Stimulated activated memory B cell treated with anti-CD40 and anti-IgM and Interleukin-4, amounts not matched to agents 10 μg/mL and 1 μg/mL and 100 μg/mL, for 72 hours (primary cell): ENCODE measurements around the gene TESK2.
"Not testable (repeated sequence)": the region's sequence is repeated elsewhere in the genome, so short reads cannot be mapped to it uniquely, and the experiment has no call there.

ENCODE experiments used
- ATAC-seq: fragments of 150-1000 bp; cut with Tn5 transposase; 2 replicates; pipeline ENCODE4 v1.10.0; 2021
- H3K27ac Mint-ChIP-seq: one replicate; pipeline ENCODE4 v1.8.0; 2022; ENCODE audit warnings: mild to moderate bottlenecking, mixed read lengths
- H3K27me3 Mint-ChIP-seq: one replicate; pipeline ENCODE4 v1.8.0; 2022; ENCODE audit warnings: mixed read lengths
- H3K36me3 Mint-ChIP-seq: one replicate; pipeline ENCODE4 v1.8.0; 2022; ENCODE audit warnings: mixed read lengths
- H3K4me1 Mint-ChIP-seq: one replicate; pipeline ENCODE4 v1.8.0; 2022; ENCODE audit warnings: mixed read lengths
- H3K4me3 Mint-ChIP-seq: one replicate; pipeline ENCODE4 v1.8.0; 2022; ENCODE audit warnings: mild to moderate bottlenecking, moderate library complexity, mixed read lengths
- H3K9me3 Mint-ChIP-seq: one replicate; pipeline ENCODE4 v1.8.0; 2022; ENCODE audit warnings: mixed read lengths

TESK2 gene

GRCh38 chr1:45516465-45516864 is 25.5 kb upstream of the TESK2 start:
- ATAC-seq, result no peak
- H3K4me3 Mint-ChIP-seq, result no peak overlapping the region
- no peaks in the 10 kb centered on the region for H3K27me3 Mint-ChIP-seq
- H3K9me3 Mint-ChIP-seq, result no peaks in the 10 kb centered on the region
- peak overlapping the region; percentile 22 for H3K27ac Mint-ChIP-seq
- peaks cover 45% of the 10 kb centered on the region for H3K4me1 Mint-ChIP-seq
- H3K36me3 Mint-ChIP-seq, result peaks cover 56% of the 10 kb centered on the region

DNA sequence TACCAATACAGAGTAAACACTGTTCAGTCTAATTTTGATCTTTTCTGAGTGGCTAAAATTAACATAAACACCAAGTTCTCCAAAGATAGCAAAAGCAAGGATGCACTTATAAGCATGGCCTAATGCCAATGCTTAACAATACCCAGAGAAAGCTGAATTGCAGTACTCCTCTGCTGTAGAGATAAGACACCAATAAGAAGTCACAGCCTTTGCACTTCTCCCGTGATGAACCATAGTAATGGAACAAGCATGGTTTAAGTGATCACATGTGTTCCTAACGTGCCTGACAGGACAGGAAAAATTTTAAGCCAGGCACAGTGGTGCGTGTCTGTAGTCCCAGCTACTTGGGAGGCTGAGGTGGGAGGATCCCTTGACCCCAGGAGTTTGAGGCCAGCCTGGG is 25.1 kb upstream of the TESK2 start:
- peaks cover 60% of the 10 kb centered on the region for H3K36me3 Mint-ChIP-seq
- no peaks in the 10 kb centered on the region for H3K27me3 Mint-ChIP-seq
- H3K27ac Mint-ChIP-seq, result peak overlapping the region; percentile 22
- no peaks in the 10 kb centered on the region for H3K9me3 Mint-ChIP-seq
- peaks cover 45% of the 10 kb centered on the region for H3K4me1 Mint-ChIP-seq
- no peak overlapping the region for H3K4me3 Mint-ChIP-seq
- ATAC-seq, result no peak

- H3K27me3 Mint-ChIP-seq, result not testable (repeated sequence)
- H3K36me3 Mint-ChIP-seq, result peaks cover 74% of the 10 kb centered on the region
These were observed 22.7 kb upstream of the TESK2 start for GRCh38 chr1:45513532-45514260.

DNA sequence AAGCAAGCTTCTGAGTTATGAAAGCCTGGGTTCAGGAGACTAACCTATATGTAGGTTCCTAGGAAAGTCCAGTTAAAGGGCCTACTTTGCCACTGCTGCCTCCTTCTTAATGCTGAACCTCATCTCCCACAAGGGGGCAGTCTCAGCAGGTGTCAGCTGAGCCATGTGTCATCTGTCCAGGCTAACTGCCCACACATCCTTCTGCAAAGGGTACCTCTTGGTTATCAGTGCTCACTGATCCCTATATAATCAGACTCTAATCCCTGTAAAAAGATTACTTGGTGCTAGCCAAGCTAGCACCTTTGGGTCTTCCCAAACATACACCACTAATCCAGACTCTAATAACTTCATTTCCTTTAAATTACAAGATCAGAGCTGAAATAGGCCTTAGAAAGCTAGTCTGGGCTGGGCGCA is 21.7 kb upstream of the TESK2 start:
- H3K4me1 Mint-ChIP-seq, result peaks cover 21% of the 10 kb centered on the region
- peak; percentile 73 for ATAC-seq
- no peaks in the 10 kb centered on the region for H3K9me3 Mint-ChIP-seq
- H3K36me3 Mint-ChIP-seq, result peaks cover 73% of the 10 kb centered on the region
- peak overlapping the region; percentile 56 for H3K27ac Mint-ChIP-seq
- no peaks in the 10 kb centered on the region for H3K27me3 Mint-ChIP-seq
- no peak overlapping the region for H3K4me3 Mint-ChIP-seq

More at GRCh38 chr1:45513532-45514260, 22.7 kb upstream of the TESK2 start:
- ATAC-seq, H3K9me3 Mint-ChIP-seq, H3K4me3 Mint-ChIP-seq, H3K27ac Mint-ChIP-seq: not testable (repeated sequence)
- peaks cover 27% of the 10 kb centered on the region for H3K4me1 Mint-ChIP-seq

GRCh38 chr1:45510972-45511527 is 20.1 kb upstream of the TESK2 start:
- no peak overlapping the region for H3K27ac Mint-ChIP-seq
- ATAC-seq, result no peak
- H3K4me3 Mint-ChIP-seq, result no peak overlapping the region
- H3K9me3 Mint-ChIP-seq, result no peaks in the 10 kb centered on the region
- peaks cover 60% of the 10 kb centered on the region for H3K36me3 Mint-ChIP-seq
- no peaks in the 10 kb centered on the region for H3K27me3 Mint-ChIP-seq
- H3K4me1 Mint-ChIP-seq, result peaks cover 8% of the 10 kb centered on the region

DNA sequence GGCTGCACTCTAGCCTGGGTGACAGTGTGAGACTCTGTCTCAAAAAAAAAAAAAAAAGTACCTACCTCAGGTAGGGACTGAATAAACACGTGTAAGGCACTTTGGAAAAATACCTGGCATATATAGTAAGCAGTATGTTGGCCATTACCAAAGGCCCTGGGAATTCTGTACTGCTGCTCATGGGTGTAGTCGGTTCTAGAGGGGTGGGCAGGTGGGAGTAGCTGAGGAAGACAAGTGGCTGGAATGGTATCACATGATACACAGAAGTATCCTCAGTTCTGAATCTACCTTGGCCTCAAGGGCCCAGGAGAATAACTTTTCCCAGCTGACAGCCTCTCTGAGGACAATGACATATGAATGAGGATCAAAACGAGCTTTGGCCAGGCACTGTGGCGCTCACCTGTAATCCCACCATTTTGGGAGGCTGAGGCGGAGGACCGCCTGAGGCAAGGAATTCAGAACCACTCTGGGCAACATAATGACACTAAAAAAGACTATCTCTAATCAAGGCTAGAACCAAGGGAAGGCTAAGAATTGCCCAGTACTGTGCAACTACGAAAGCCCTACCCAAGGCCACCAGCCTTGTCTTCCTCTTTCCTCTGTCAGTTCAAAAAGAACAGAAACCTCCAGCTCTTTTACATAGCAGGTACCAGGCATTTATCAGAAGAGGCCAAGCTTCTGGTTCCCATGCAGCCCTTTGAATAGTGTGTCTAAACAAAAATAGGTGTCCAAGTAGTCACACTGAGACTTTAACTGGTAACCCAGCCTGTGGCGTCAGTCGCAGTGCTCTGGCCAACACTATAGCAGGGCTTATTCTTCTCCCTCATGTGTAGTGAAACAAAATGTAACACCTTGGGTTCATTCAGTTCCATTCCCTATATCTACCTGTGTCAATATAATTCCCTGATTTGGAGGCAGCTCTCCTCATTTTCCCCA is 19.3 kb upstream of the TESK2 start:
- H3K36me3 Mint-ChIP-seq, result peaks cover 53% of the 10 kb centered on the region
- no peak for ATAC-seq
- H3K4me1 Mint-ChIP-seq, result peaks cover 6% of the 10 kb centered on the region
- H3K9me3 Mint-ChIP-seq, result no peaks in the 10 kb centered on the region
- H3K27me3 Mint-ChIP-seq, result no peaks in the 10 kb centered on the region
- H3K27ac Mint-ChIP-seq, result no peak overlapping the region
- no peak overlapping the region for H3K4me3 Mint-ChIP-seq

- peaks cover 6% of the 10 kb centered on the region for H3K4me1 Mint-ChIP-seq
- peaks cover 38% of the 10 kb centered on the region for H3K36me3 Mint-ChIP-seq
- H3K27ac Mint-ChIP-seq, result no peak overlapping the region
- ATAC-seq, result peak; percentile 16
- no peaks in the 10 kb centered on the region for H3K9me3 Mint-ChIP-seq
- no peak overlapping the region for H3K4me3 Mint-ChIP-seq
- H3K27me3 Mint-ChIP-seq, result no peaks in the 10 kb centered on the region
These were observed 17.6 kb upstream of the TESK2 start for GRCh38 chr1:45508295-45509151.

GRCh38 chr1:45507893-45508292 is 16.9 kb upstream of the TESK2 start:
- H3K4me3 Mint-ChIP-seq, result no peak overlapping the region
- ATAC-seq, result no peak
- H3K4me1 Mint-ChIP-seq, result peaks cover 5% of the 10 kb centered on the region
- H3K27ac Mint-ChIP-seq, result no peak overlapping the region
- no peaks in the 10 kb centered on the region for H3K27me3 Mint-ChIP-seq
- H3K9me3 Mint-ChIP-seq, result no peaks in the 10 kb centered on the region
- peaks cover 38% of the 10 kb centered on the region for H3K36me3 Mint-ChIP-seq

DNA sequence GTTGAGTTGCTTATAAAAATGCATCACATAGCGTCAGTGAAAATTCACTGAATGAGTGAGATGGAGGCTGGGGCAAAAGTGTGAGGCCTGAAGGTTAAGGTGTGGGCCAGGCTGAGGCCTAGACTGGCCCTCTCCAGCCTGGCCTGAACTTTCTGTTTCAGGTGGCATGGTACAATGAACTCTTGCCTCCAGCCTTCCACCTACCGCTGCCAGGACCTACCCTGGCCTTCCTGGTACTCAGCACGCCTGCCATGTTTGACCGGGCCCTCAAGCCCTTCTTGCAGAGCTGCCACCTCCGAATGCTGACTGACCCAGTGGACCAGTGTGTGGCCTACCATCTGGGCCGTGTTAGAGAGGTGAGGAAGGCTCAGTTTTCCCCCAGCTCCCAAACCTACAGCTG is 16.2 kb upstream of the TESK2 start:
- Mint-ChIP-seq H3K27ac (peak overlapping the region; percentile 0), H3K27me3 (no peaks in the 10 kb centered on the region), H3K9me3 (no peaks in the 10 kb centered on the region), H3K36me3 (peaks cover 34% of the 10 kb centered on the region), H3K4me1 (no peaks in the 10 kb centered on the region), H3K4me3 (no peak overlapping the region)
- peak; percentile 31 for ATAC-seq

- Mint-ChIP-seq H3K36me3 (peaks cover 3% of the 10 kb centered on the region), H3K27ac (no peak overlapping the region), H3K4me3 (no peak overlapping the region), H3K4me1 (peaks cover 32% of the 10 kb centered on the region), H3K9me3 (no peaks in the 10 kb centered on the region), H3K27me3 (no peaks in the 10 kb centered on the region)
- no peak for ATAC-seq
These were observed 12.7 kb upstream of the TESK2 start for GRCh38 chr1:45503462-45504360.

- ATAC-seq, result no peak
- Mint-ChIP-seq H3K27me3 (no peaks in the 10 kb centered on the region), H3K4me1 (peaks cover 35% of the 10 kb centered on the region), H3K4me3 (no peak overlapping the region), H3K27ac (no peak overlapping the region), H3K9me3 (no peaks in the 10 kb centered on the region), H3K36me3 (peaks cover 2% of the 10 kb centered on the region)
These were observed 10.5 kb upstream of the TESK2 start for GRCh38 chr1:45501505-45501859.

DNA sequence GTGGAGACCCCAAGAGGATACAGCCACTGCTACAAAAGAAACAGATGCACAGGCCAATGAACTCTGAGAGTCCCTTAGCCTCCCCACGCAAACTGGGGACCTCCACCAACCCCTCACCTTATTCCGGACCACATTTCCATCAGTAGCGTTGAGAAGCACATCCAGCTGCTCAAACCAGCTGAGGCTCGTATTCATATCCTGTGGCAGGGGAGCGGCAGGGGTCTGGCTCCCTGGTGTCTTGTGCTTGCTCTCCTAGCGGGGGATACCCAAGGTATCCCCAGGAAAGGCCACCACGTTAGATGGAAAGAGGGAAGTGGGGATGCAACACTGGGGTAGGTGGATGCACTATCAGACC is 8.4 kb upstream of the TESK2 start:
- no peak for ATAC-seq
- peak overlapping the region; percentile 95 for H3K4me3 Mint-ChIP-seq
- peaks cover 35% of the 10 kb centered on the region for H3K4me1 Mint-ChIP-seq
- peak overlapping the region; percentile 90 for H3K27ac Mint-ChIP-seq
- H3K36me3 Mint-ChIP-seq, result peaks cover 9% of the 10 kb centered on the region
- H3K9me3 Mint-ChIP-seq, result no peaks in the 10 kb centered on the region
- no peaks in the 10 kb centered on the region for H3K27me3 Mint-ChIP-seq

DNA sequence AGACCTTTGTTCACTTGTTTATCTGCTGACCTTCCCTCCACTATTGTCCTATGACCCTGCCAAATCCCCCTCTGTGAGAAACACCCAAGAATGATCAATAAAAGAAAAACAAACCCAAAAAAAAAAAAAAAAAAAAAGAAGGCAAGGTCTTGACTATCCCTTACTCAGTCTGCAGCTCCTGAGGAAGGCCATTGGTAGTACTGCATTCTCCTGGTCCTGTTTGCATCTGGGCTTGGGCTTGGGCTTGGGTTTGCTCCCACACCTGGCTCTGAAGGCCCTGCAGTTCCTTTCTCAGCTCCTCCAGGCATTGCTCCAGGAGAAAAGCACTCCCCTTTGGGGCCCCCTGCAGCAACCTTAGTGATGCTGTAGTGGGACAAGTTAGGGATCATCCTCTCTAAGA is 7.3 kb upstream of the TESK2 start:
- Mint-ChIP-seq H3K4me1 (peaks cover 36% of the 10 kb centered on the region), H3K27ac (peak overlapping the region; percentile 90)

DNA sequence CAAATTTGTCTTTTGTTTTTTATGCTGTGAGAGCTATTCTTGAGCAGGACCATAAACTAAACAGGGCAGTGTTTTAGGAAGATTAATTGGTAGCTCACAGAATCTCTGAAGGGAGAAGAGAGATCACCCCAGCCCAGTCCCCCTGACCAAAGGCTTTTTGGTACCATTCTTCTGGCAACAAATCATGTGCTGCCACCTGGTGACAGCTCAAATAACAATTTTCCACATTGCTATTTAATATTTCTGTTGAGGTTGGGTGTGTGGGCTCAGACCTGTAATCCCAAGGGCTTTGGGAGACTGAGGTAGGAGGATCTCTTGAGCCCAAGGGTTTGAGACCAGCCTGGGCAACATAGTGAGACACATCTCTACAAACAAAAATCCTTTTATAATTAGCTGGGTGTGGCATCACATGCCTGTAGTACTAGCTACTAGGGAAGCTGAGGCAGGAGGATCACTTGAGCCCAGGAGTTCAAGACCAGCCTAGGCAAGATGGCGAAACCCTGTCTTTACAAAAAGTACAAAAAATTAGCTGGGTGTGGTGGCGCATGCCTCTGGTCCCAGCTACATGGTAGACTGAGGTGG is 2.2 kb upstream of the TESK2 start:
- Mint-ChIP-seq H3K27ac (no peak overlapping the region), H3K4me3 (no peak overlapping the region), H3K27me3 (no peaks in the 10 kb centered on the region), H3K4me1 (peaks cover 7% of the 10 kb centered on the region), H3K36me3 (peaks cover 11% of the 10 kb centered on the region), H3K9me3 (no peaks in the 10 kb centered on the region)
- no peak for ATAC-seq

More for the DNA sequence above, 7.3 kb upstream of the TESK2 start:
- Mint-ChIP-seq H3K36me3 (peaks cover 9% of the 10 kb centered on the region), H3K9me3 (no peaks in the 10 kb centered on the region), H3K27me3 (no peaks in the 10 kb centered on the region), H3K4me3 (no peak overlapping the region)
- no peak for ATAC-seq
